MCF 10A (cell line): ENCODE measurements around the gene GIMAP8. TPM values are rescaled to one million over a fixed set of nuclear protein-coding genes. Genes with fewer than 3 reads are reported as not detected.

ENCODE experiments used
- BruUV-seq: library from RNA; stranded (reverse); fragments of 400-500 nt; replicated peaks from 2 replicates; lab custom pipeline; 2021; lab: Mats Ljungman, UMichigan
- CTCF ChIA-PET: fragments of 300-600 bp; sonication (Branson Sonifier 250); formaldehyde crosslinking; extraction: SDS; loops from one replicate; lab custom pipeline; 2021; ENCODE audit warnings: antibody characterized with exemption, inconsistent platforms; lab: Yijun Ruan, JAX
- POLR2A ChIA-PET: fragments of 300-600, 350-650 bp; sonication (Branson Sonifier 250); formaldehyde crosslinking; extraction: SDS; loops from one replicate; lab custom pipeline; 2020; ENCODE audit warnings: antibody characterized with exemption, inconsistent platforms; lab: Yijun Ruan, JAX
- DNase-seq: peaks from one replicate; pipeline ENCODE4 v3.0.0-alpha.2; 2018; ENCODE audit not compliant: unreplicated experiment
- H3K27ac Mint-ChIP-seq: one replicate; pipeline ENCODE4 v1.8.0; 2022; ENCODE audit warnings: mild to moderate bottlenecking, low read depth, mixed read lengths; ENCODE audit not compliant: unreplicated experiment
- H3K27me3 Mint-ChIP-seq: one replicate; pipeline ENCODE4 v1.8.0; 2022; ENCODE audit warnings: mixed read lengths; ENCODE audit not compliant: insufficient read depth, unreplicated experiment
- H3K36me3 Mint-ChIP-seq: one replicate; pipeline ENCODE4 v1.8.0; 2022; ENCODE audit warnings: mild to moderate bottlenecking, moderate library complexity, mixed read lengths; ENCODE audit not compliant: insufficient read depth, unreplicated experiment
- H3K4me1 Mint-ChIP-seq: one replicate; pipeline ENCODE4 v1.8.0; 2022; ENCODE audit warnings: mixed read lengths; ENCODE audit not compliant: insufficient read depth, unreplicated experiment
- H3K4me3 Mint-ChIP-seq: one replicate; pipeline ENCODE4 v1.8.0; 2022; ENCODE audit warnings: mild to moderate bottlenecking, moderate library complexity, mixed read lengths; ENCODE audit not compliant: unreplicated experiment
- H3K9me3 Mint-ChIP-seq: one replicate; pipeline ENCODE4 v1.8.0; 2022; ENCODE audit warnings: mixed read lengths; ENCODE audit not compliant: unreplicated experiment
- CTCF ChIP-seq: fragments of 200-600 bp; IDR thresholded peaks from one replicate; pipeline ENCODE4 v1.8.0; 2022; ENCODE audit warnings: antibody characterized with exemption, mild to moderate bottlenecking; ENCODE audit not compliant: unreplicated experiment
- intact Hi-C: fragments of 100-400 bp; cut with micrococcal nuclease; formaldehyde crosslinking; loops from 2 replicates; pipeline ENCODE4 v1.14.1; 2022
- total RNA-seq: library from RNA; stranded (reverse); gene quantifications from 2 replicates; pipeline ENCODE4 v1.2.3, GENCODE V29; 2022

GIMAP8 gene
- total RNA-seq, 1 experiment from 2014 or later = not detected

- Mint-ChIP-seq H3K27ac (no peak overlapping the region), H3K9me3 (peaks cover 16% of the 10 kb centered on the region), H3K27me3 (no peaks in the 10 kb centered on the region), H3K4me1 (no peaks in the 10 kb centered on the region), H3K36me3 (peaks cover 7% of the 10 kb centered on the region), H3K4me3 (no peak overlapping the region)
- intact Hi-C loops = no loop called here
- BruUV-seq = no TSS peak
- no peak for DNase-seq
- ChIA-PET POLR2A (no interaction called here), CTCF (no interaction called here)
- no peak for TF ChIP-seq CTCF
Observed at GRCh38 chr7:150442811-150443210, 7.6 kb upstream of the GIMAP8 start.

GRCh38 chr7:150443793-150444540, 6.5 kb upstream of the GIMAP8 start:
- H3K9me3 Mint-ChIP-seq = peaks cover 16% of the 10 kb centered on the region
- BruUV-seq = no TSS peak

GRCh38 chr7:150444674-150445365, 5.6 kb upstream of the GIMAP8 start:
- H3K27me3 Mint-ChIP-seq = peaks cover under 1% of the 10 kb centered on the region
- ChIA-PET CTCF (interaction anchor here (0.9 to 5.0 kb wide), 5 partner anchors 11 to 352 kb away, joined by 3 to 32 read pairs (median 3); no protein-coding TSS in a partner anchor), POLR2A (no interaction called here)
- no peak overlapping the region for H3K4me3 Mint-ChIP-seq
- no TSS peak for BruUV-seq
- no peaks in the 10 kb centered on the region for H3K4me1 Mint-ChIP-seq
- H3K36me3 Mint-ChIP-seq = peaks cover 7% of the 10 kb centered on the region
- TF ChIP-seq CTCF = no peak
- peaks cover 16% of the 10 kb centered on the region for H3K9me3 Mint-ChIP-seq
- H3K27ac Mint-ChIP-seq = no peak overlapping the region
- no peak for DNase-seq
- intact Hi-C loops = loop anchor here (5.0 kb wide), 1 partner anchor 542 kb away; no protein-coding TSS in a partner anchor

More at GRCh38 chr7:150443793-150444540, 6.5 kb upstream of the GIMAP8 start:
- Mint-ChIP-seq H3K4me3 (no peak overlapping the region), H3K36me3 (peaks cover 7% of the 10 kb centered on the region), H3K27me3 (no peaks in the 10 kb centered on the region), H3K4me1 (no peaks in the 10 kb centered on the region), H3K27ac (no peak overlapping the region)
- ChIA-PET POLR2A (no interaction called here), CTCF (no interaction called here)
- TF ChIP-seq CTCF = no peak
- intact Hi-C loops = no loop called here
- DNase-seq = no peak
